GM18499 (cell line): ENCODE measurements around the gene MARK4.
"Not testable (repeated sequence)": the region's sequence is repeated elsewhere in the genome, so short reads cannot be mapped to it uniquely, and the experiment has no call there.

ENCODE experiments used
- ATAC-seq: cut with Tn5 transposase; IDR thresholded peaks from one replicate; pipeline ENCODE4 v1.9.1; 2021; ENCODE audit warnings: moderate number of reproducible peaks; ENCODE audit not compliant: insufficient read depth, unreplicated experiment

MARK4 gene

GRCh38 chr19:45269939-45270338, 18.9 kb downstream of the MARK4 start:
- ATAC-seq = not testable (repeated sequence)

- no peak for ATAC-seq
Observed at GRCh38 chr19:45271098-45271734, 20.1 kb downstream of the MARK4 start.

GRCh38 chr19:45271735-45272108, 20.7 kb downstream of the MARK4 start:
- ATAC-seq = no peak

- ATAC-seq = no peak
Observed at GRCh38 chr19:45273521-45273855, 22.4 kb downstream of the MARK4 start.

GRCh38 chr19:45275370-45275971, 24.4 kb downstream of the MARK4 start:
- ATAC-seq = no peak

GRCh38 chr19:45276284-45276687, 25.2 kb downstream of the MARK4 start:
- ATAC-seq = no peak

- ATAC-seq = no peak
Observed at GRCh38 chr19:45278087-45278486, 27.0 kb downstream of the MARK4 start.

- no peak for ATAC-seq
Observed at GRCh38 chr19:45279587-45280192, 28.6 kb downstream of the MARK4 start.

- no peak for ATAC-seq
Observed at GRCh38 chr19:45280471-45280961, 29.4 kb downstream of the MARK4 start.

GRCh38 chr19:45283443-45284033, 32.5 kb downstream of the MARK4 start:
- no peak for ATAC-seq

GRCh38 chr19:45290381-45290931, 39.4 kb downstream of the MARK4 start:
- no peak for ATAC-seq

GRCh38 chr19:45291834-45292233, 40.8 kb downstream of the MARK4 start:
- ATAC-seq = no peak

GRCh38 chr19:45293682-45294081, 42.6 kb downstream of the MARK4 start:
- ATAC-seq = no peak

- no peak for ATAC-seq
Observed at GRCh38 chr19:45294291-45295029, 43.4 kb downstream of the MARK4 start.

GRCh38 chr19:45295873-45296272, 44.8 kb downstream of the MARK4 start:
- no peak for ATAC-seq

- ATAC-seq = no peak
Observed at GRCh38 chr19:45296355-45296754, 45.3 kb downstream of the MARK4 start.

GRCh38 chr19:45297674-45298073, 46.6 kb downstream of the MARK4 start:
- ATAC-seq = no peak

GRCh38 chr19:45298264-45298663, 47.2 kb downstream of the MARK4 start:
- ATAC-seq = no peak

- ATAC-seq = no peak
Observed at GRCh38 chr19:45299719-45300118, 48.6 kb downstream of the MARK4 start.

- ATAC-seq = no peak
Observed at GRCh38 chr19:45302416-45302815, 51.3 kb downstream of the MARK4 start.
